GM19351 (cell line): ENCODE measurements around the gene RFC2.

Experiments
- ATAC-seq: cut with Tn5 transposase; IDR thresholded peaks from one replicate; pipeline ENCODE4 v1.9.1; 2021; ENCODE audit warnings: mild to moderate bottlenecking, moderate library complexity; ENCODE audit not compliant: unreplicated experiment

Gene RFC2

GRCh38 chr7:74193913-74194312, 60.3 kb downstream of the RFC2 start:
- no peak for ATAC-seq

DNA sequence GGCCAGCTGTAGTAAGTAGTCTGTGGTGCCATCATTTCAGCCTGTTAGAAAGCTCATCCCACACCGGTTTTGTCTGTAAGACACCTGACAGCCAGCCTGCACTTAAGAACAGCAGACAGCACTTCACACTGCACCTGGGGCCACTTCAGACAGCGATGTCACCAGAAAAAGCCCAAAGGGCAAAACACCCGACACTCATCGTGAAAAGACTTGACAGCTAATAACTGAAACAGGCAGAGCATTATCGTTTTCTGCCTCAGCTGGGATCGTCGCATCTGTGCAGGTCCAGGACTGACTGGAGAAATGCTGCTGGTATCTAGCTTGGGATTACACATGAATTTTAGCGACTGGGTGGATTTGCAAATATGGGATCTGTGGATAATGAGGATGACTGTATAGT, 61.1 kb downstream of the RFC2 start:
- no peak for ATAC-seq

- no peak for ATAC-seq
These were observed 63.0 kb downstream of the RFC2 start for GRCh38 chr7:74191231-74191630.

- no peak for ATAC-seq
These were observed 63.9 kb downstream of the RFC2 start for GRCh38 chr7:74190259-74190658.

- ATAC-seq = no peak
These were observed 66.1 kb downstream of the RFC2 start for GRCh38 chr7:74187915-74188675.

- ATAC-seq = no peak
These were observed 68.6 kb downstream of the RFC2 start for GRCh38 chr7:74185636-74186035.

- ATAC-seq = no peak
These were observed 69.2 kb downstream of the RFC2 start for GRCh38 chr7:74185016-74185415.

DNA sequence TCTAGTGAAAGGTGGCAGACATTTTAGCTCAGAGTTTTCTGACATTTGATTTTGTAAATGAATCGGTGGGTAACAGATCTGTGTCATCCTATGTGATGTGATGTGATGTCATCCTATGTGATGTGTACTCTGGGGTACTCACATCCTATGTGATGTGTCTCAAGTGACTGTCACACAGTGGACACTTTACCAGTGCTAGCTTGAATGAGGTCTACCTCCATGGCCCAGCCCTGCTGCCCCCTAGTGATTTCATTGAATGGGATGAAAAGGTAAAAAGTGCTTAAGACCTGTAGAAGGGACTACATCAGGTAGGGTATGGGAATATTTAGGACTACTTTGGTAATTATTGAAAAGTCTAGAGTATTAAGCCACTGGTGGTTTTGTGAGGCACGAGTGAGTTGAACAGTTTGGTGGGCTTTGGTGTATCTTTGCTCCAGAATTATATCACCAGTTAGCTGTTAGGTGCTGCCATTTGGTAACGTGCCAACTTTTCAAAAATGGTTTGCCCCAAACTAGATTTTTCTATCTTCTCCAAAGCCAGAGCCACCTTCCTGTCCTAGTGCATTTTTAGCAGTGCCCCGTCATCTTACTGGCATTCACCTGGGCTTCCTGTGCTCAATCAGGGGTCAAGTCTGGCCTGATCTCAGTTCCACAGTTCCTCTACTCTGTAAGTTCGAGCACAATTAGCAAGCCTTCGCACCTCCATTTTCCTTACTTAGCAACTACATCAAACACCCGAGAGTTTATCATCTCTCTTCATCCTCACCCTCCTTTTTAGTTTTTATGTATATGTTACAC, 70.3 kb downstream of the RFC2 start:
- ATAC-seq = no peak

- no peak for ATAC-seq
These were observed 71.1 kb downstream of the RFC2 start for GRCh38 chr7:74183142-74183541.

- no peak for ATAC-seq
These were observed 71.6 kb downstream of the RFC2 start for GRCh38 chr7:74182453-74183090.

GRCh38 chr7:74181821-74182220, 72.4 kb downstream of the RFC2 start:
- ATAC-seq = no peak
